ENCODE results near the gene BBS2. TPM values are rescaled to one million over a fixed set of nuclear protein-coding genes. Genes with fewer than 3 reads are reported as not detected.

BBS2 gene
- total and polyA plus RNA-seq, 2 experiments from 2014 or later = 13.7 to 25.2 TPM

- Mint-ChIP-seq H3K27ac (no peak overlapping the region), H3K9me3 (no peaks in the 10 kb centered on the region), H3K27me3 (ENCODE audit: insufficient read depth, low read depth, poor library complexity) (peaks cover 4% of the 10 kb centered on the region), H3K4me1 (peaks cover 6% of the 10 kb centered on the region; the same call in 2 of the 3 replicates), H3K36me3 (ENCODE audit: low read depth) (no peaks in the 10 kb centered on the region), H3K4me3 (peak overlapping the region; percentile 81)
- Histone ChIP-seq H3K4me2 (no peak overlapping the region), H2AFZ (no peak overlapping the region), H3K9me2 (ENCODE audit: insufficient read depth) (no peaks in the 10 kb centered on the region), H4K20me1 (replicated peaks; ENCODE audit: insufficient read depth) (no peaks in the 10 kb centered on the region; the same call in 1 of the 2 replicates), H3K79me2 (replicated peaks; ENCODE audit: insufficient read depth) (peaks cover 3% of the 10 kb centered on the region; the same call in 1 of the 2 replicates), H3K36me3 (ENCODE audit: insufficient read depth) (no peaks in the 10 kb centered on the region), H3K4me3 (no peak overlapping the region), H3F3A (replicated peaks; ENCODE audit: low read depth) (0 out of 2 replicates have a peak, but pooled peaks cover 5% of the 10 kb centered on the region), H3K27ac (ENCODE audit: low read depth) (no peak overlapping the region), H3K27me3 (ENCODE audit: insufficient read depth) (no peaks in the 10 kb centered on the region), H3K4me1 (ENCODE audit: insufficient read depth) (peaks cover 9% of the 10 kb centered on the region)
- no peak for TF ChIP-seq CREB1 (CRISPR knock-in tag; IDR thresholded peaks at IDR 0.05; ENCODE audit: low read depth)
- ATAC-seq = no peak
- no peak for DNase-seq (ENCODE audit: low spot score)
Measured at GRCh38 chr16:56518425-56518824, 1.4 kb downstream of the BBS2 start.

- ATAC-seq (no peak), DNase-seq (ENCODE audit: low spot score) (no peak)
- Histone ChIP-seq H3K36me3 (ENCODE audit: insufficient read depth) (no peaks in the 10 kb centered on the region), H3F3A (replicated peaks; ENCODE audit: low read depth) (0 out of 2 replicates have a peak, but pooled peaks cover 5% of the 10 kb centered on the region), H3K4me2 (no peak overlapping the region), H3K4me3 (no peak overlapping the region), H4K20me1 (replicated peaks; ENCODE audit: insufficient read depth) (no peaks in the 10 kb centered on the region; the same call in 1 of the 2 replicates), H3K79me2 (replicated peaks; ENCODE audit: insufficient read depth) (peaks cover 3% of the 10 kb centered on the region; the same call in 1 of the 2 replicates), H2AFZ (no peak overlapping the region), H3K4me1 (ENCODE audit: insufficient read depth) (peaks cover 9% of the 10 kb centered on the region), H3K9me2 (ENCODE audit: insufficient read depth) (no peaks in the 10 kb centered on the region), H3K27me3 (ENCODE audit: insufficient read depth) (no peaks in the 10 kb centered on the region), H3K27ac (ENCODE audit: low read depth) (no peak overlapping the region)
- Mint-ChIP-seq H3K36me3 (ENCODE audit: low read depth) (no peaks in the 10 kb centered on the region), H3K9me3 (no peaks in the 10 kb centered on the region), H3K27me3 (ENCODE audit: insufficient read depth, low read depth, poor library complexity) (peaks cover 4% of the 10 kb centered on the region), H3K4me3 (no peak overlapping the region), H3K4me1 (peaks cover 6% of the 10 kb centered on the region; the same call in 2 of the 3 replicates), H3K27ac (no peak overlapping the region)
- TF ChIP-seq EZH2 (IDR thresholded peaks at IDR 0.05; ENCODE audit: low read depth, unreplicated experiment) = no peak
- TF ChIP-seq POLR2AphosphoS5 (IDR thresholded peaks at IDR 0.05; ENCODE audit: low read depth) = no peak
- TF ChIP-seq JUNB (IDR thresholded peaks at IDR 0.05; ENCODE audit: unreplicated experiment) = no peak
- no peak for TF ChIP-seq ZNF462 (CRISPR knock-in tag; IDR thresholded peaks at IDR 0.05)
- TF ChIP-seq REST (IDR thresholded peaks at IDR 0.05; ENCODE audit: unreplicated experiment) = no peak
- no peak for TF ChIP-seq CREB1 (CRISPR knock-in tag; IDR thresholded peaks at IDR 0.05; ENCODE audit: low read depth)
- no peak for TF ChIP-seq EZH2phosphoT487 (IDR thresholded peaks at IDR 0.05; ENCODE audit: unreplicated experiment)
- TF ChIP-seq ETS1 (IDR thresholded peaks at IDR 0.05) = no peak
- TF ChIP-seq ZNF114 (CRISPR knock-in tag; IDR thresholded peaks at IDR 0.05) = no peak
- no peak for TF ChIP-seq STAT1 (IDR thresholded peaks at IDR 0.05; ENCODE audit: unreplicated experiment)
- TF ChIP-seq NANOG (IDR thresholded peaks at IDR 0.05; ENCODE audit: borderline replicate concordance) = no peak
Measured at GRCh38 chr16:56517206-56517605, 2.6 kb downstream of the BBS2 start.
